Lower leg skin (tissue), 4 donors: ENCODE data around the gene CABP5. TPM values are rescaled to one million over a fixed set of nuclear protein-coding genes. Genes with fewer than 3 reads are reported as not detected.

Experiments
- DNase-seq, 2 donors: peaks; one replicate each; pipeline ENCODE4 v3.0.0-alpha.2; 2019; ENCODE audit warnings: low spot score in 2 of 2
- H3K4me3 ChIP-seq: fragments of 200-600 bp; sonication (generic); 2 replicates; pipeline ENCODE4 v1.5.1; 2017; ENCODE audit warnings: mild to moderate bottlenecking, low read depth; ENCODE audit not compliant: poor library complexity, severe bottlenecking
- CTCF ChIP-seq, 3 donors: fragments of 450-650 bp; IDR thresholded peaks; one replicate each; pipeline ENCODE4 v1.5.1; 2016; ENCODE audit warnings: antibody characterized with exemption in 3 of 3, mild to moderate bottlenecking in 3 of 3, moderate library complexity in 2 of 3
- POLR2A ChIP-seq, 2 donors: fragments of 450-650 bp; IDR thresholded peaks; one replicate each; pipeline ENCODE4 v1.6.1; 2016 to 2017; ENCODE audit warnings: antibody characterized with exemption in 2 of 2, mild to moderate bottlenecking in 1 of 2, moderate library complexity in 1 of 2
- WGBS, 2 donors: methylation state at CpG; one replicate each; pipeline ENCODE4 v1.1.5; 2018; 5-methylcytosine and 5-hydroxymethylcytosine counted together
- intact Hi-C: fragments of 100-400 bp; cut with DNase I; formaldehyde crosslinking; loops from one replicate; pipeline ENCODE4 v1.15.0; 2023; ENCODE audit warnings: low total_unique reads
- total RNA-seq, 4 donors: library from RNA; depleted of rRNA; stranded (reverse); fragments of >200 nt; gene quantifications; one replicate each; pipeline ENCODE4 v1.1.0, GENCODE V29; 2016

Gene CABP5
- total RNA-seq, 4 donors from 2014 or later: not detected

GRCh38 chr19:48036765-48037164 lies 7.1 kb downstream of the CABP5 start:
- no peak overlapping the region for H3K4me3 ChIP-seq
- WGBS, 2 donors: 87 to 92% methylated on average over 2 of the region's 2 CpGs
- no peak for DNase-seq
- intact Hi-C loops: no loop called here
- no peak for TF ChIP-seq CTCF (IDR thresholded peaks at IDR 0.05)
- TF ChIP-seq POLR2A (IDR thresholded peaks at IDR 0.05): no peak

- TF ChIP-seq POLR2A (IDR thresholded peaks at IDR 0.05) (no peak), CTCF (IDR thresholded peaks at IDR 0.05) (no peak)
- intact Hi-C loops: no loop called here
These were observed 10.3 kb downstream of the CABP5 start for GRCh38 chr19:48033604-48034003.

GRCh38 chr19:48030073-48030472 lies 13.8 kb downstream of the CABP5 start:
- no peak for DNase-seq
- 67 to 71% methylated on average over 10 of the region's 10 CpGs for WGBS, 2 donors
- TF ChIP-seq CTCF (IDR thresholded peaks at IDR 0.05) (no peak), POLR2A (IDR thresholded peaks at IDR 0.05) (no peak)
- no peak overlapping the region for H3K4me3 ChIP-seq
- intact Hi-C loops: no loop called here

More at GRCh38 chr19:48033604-48034003, 10.3 kb downstream of the CABP5 start:
- WGBS, 2 donors: 64 to 75% methylated on average over 5 of the region's 5 CpGs
- H3K4me3 ChIP-seq: no peak overlapping the region
- no peak for DNase-seq

GRCh38 chr19:48029431-48029830 lies 14.4 kb downstream of the CABP5 start:
- H3K4me3 ChIP-seq: no peak overlapping the region
- intact Hi-C loops: no loop called here
- DNase-seq: no peak
- TF ChIP-seq POLR2A (IDR thresholded peaks at IDR 0.05): no peak
- TF ChIP-seq CTCF (IDR thresholded peaks at IDR 0.05): no peak
- WGBS, 2 donors: 75 to 77% methylated on average over 7 of the region's 7 CpGs

GRCh38 chr19:48025480-48025879 lies 18.4 kb downstream of the CABP5 start:
- TF ChIP-seq CTCF (IDR thresholded peaks at IDR 0.05): no peak
- no peak for TF ChIP-seq POLR2A (IDR thresholded peaks at IDR 0.05)
- no peak for DNase-seq
- intact Hi-C loops: no loop called here
- 72 to 73% methylated on average over 3 of the region's 3 CpGs for whole genome bisulfite sequencing, 2 donors
- no peak overlapping the region for H3K4me3 ChIP-seq

- no peak for DNase-seq
- intact Hi-C loops: no loop called here
- no peak for TF ChIP-seq CTCF (IDR thresholded peaks at IDR 0.05)
- no peak overlapping the region for H3K4me3 ChIP-seq
- 87 to 90% methylated on average over 3 of the region's 3 CpGs for WGBS, 2 donors
These were observed 20.4 kb downstream of the CABP5 start for GRCh38 chr19:48023518-48023917.
